UCSD-AML1 (cell line): Measurements from ENCODE around the gene RFC3.
"Not testable (repeated sequence)": the region's sequence is repeated elsewhere in the genome, so short reads cannot be mapped to it uniquely, and the experiment has no call there.

Experiments used
- DNase-seq: peaks from one replicate; lab custom pipeline; 2025; ENCODE audit not compliant: unreplicated experiment; lab: John Stamatoyannopoulos, UW

The RFC3 gene

GRCh38 chr13:33806470-33807248, 11.3 kb upstream of the RFC3 start:
- no peak for DNase-seq

GRCh38 chr13:33812829-33813228, 5.1 kb upstream of the RFC3 start:
- DNase-seq, result not testable (repeated sequence)

GRCh38 chr13:33815011-33815550, 2.9 kb upstream of the RFC3 start:
- no peak for DNase-seq

- DNase-seq, result no peak
Observed at GRCh38 chr13:33816912-33817311, 1.0 kb upstream of the RFC3 start.

- DNase-seq, result no peak
Observed at GRCh38 chr13:33817513-33817900, 442 bp upstream of the RFC3 start.

- no peak for DNase-seq
Observed at GRCh38 chr13:33825083-33825482, 7.1 kb downstream of the RFC3 start.

- DNase-seq, result no peak
Observed at GRCh38 chr13:33827139-33827538, 9.2 kb downstream of the RFC3 start.

GRCh38 chr13:33828431-33829129, 10.6 kb downstream of the RFC3 start:
- DNase-seq, result no peak

GRCh38 chr13:33832872-33833271, 14.9 kb downstream of the RFC3 start:
- no peak for DNase-seq

- DNase-seq, result no peak
Observed at GRCh38 chr13:33838647-33839046, 20.7 kb downstream of the RFC3 start.

GRCh38 chr13:33840402-33840801, 22.5 kb downstream of the RFC3 start:
- DNase-seq, result no peak

GRCh38 chr13:33842207-33842606, 24.3 kb downstream of the RFC3 start:
- DNase-seq, result no peak

- no peak for DNase-seq
Observed at GRCh38 chr13:33842986-33843385, 25.0 kb downstream of the RFC3 start.

- DNase-seq, result no peak
Observed at GRCh38 chr13:33845572-33846302, 27.8 kb downstream of the RFC3 start.

GRCh38 chr13:33846303-33847062, 28.5 kb downstream of the RFC3 start:
- no peak for DNase-seq

- DNase-seq, result no peak
Observed at GRCh38 chr13:33849211-33849610, 31.3 kb downstream of the RFC3 start.

GRCh38 chr13:33855371-33855895, 37.5 kb downstream of the RFC3 start:
- no peak for DNase-seq

- DNase-seq, result no peak
Observed at GRCh38 chr13:33859691-33860303, 41.8 kb downstream of the RFC3 start.

GRCh38 chr13:33860526-33860925, 42.6 kb downstream of the RFC3 start:
- DNase-seq, result no peak

- DNase-seq, result no peak
Observed at GRCh38 chr13:33862016-33862415, 44.1 kb downstream of the RFC3 start.
